Posterior cingulate gyrus (tissue), 11 donors: ENCODE measurements around the gene DEPDC7.
"Not testable (repeated sequence)": the region's sequence is repeated elsewhere in the genome, so short reads cannot be mapped to it uniquely, and the experiment has no call there.

Experiments used
- DNase-seq, 10 donors: peaks; one replicate each; pipeline versions ENCODE4 v3.0.0 to v3.0.0-alpha.2; 2020 to 2021; ENCODE audit warnings: mixed read lengths in 3 of 10
- intact Hi-C: fragments of 100-400 bp; cut with DNase I; formaldehyde crosslinking; loops from one replicate; pipeline ENCODE4 v1.15.1; 2023

The DEPDC7 gene

GRCh38 chr11:33015621-33016551 lies at the start of gene DEPDC7:
TSS of gene DEPDC7 (plus strand) at chr11:33015878. CDS start at chr11:33015956, 78 bp downstream.
- DNase-seq, result peak; percentile 79 to 98 (median 92)
- intact Hi-C loops, result loop anchor here (10.0 kb wide), 1 partner anchor 121 kb away; the partner anchor contains the start of gene QSER1

GRCh38 chr11:32968541-32968940 lies 47.1 kb upstream of the DEPDC7 start:
- intact Hi-C loops, result loop anchor here (10.0 kb wide), 1 partner anchor 356 kb away; no protein-coding TSS in a partner anchor
- DNase-seq, result no peak

- DNase-seq, intact Hi-C loops: not testable (repeated sequence)
These were observed 43.4 kb upstream of the DEPDC7 start for GRCh38 chr11:32972233-32972632.

GRCh38 chr11:32972781-32973180 lies 42.9 kb upstream of the DEPDC7 start:
- intact Hi-C loops, result no loop called here
- no peak for DNase-seq

GRCh38 chr11:32982626-32983025 lies 33.1 kb upstream of the DEPDC7 start:
- intact Hi-C loops, result no loop called here
- no peak for DNase-seq

- intact Hi-C loops, result no loop called here
- no peak for DNase-seq
These were observed 32.2 kb upstream of the DEPDC7 start for GRCh38 chr11:32983506-32983905.

GRCh38 chr11:32985600-32985999 lies 30.1 kb upstream of the DEPDC7 start:
- intact Hi-C loops, result no loop called here

GRCh38 chr11:32987851-32988250 lies 27.8 kb upstream of the DEPDC7 start:
- intact Hi-C loops, result no loop called here
- DNase-seq, result no peak

More at GRCh38 chr11:32985600-32985999, 30.1 kb upstream of the DEPDC7 start:
- no peak for DNase-seq

- intact Hi-C loops, result no loop called here
- no peak for DNase-seq
These were observed 25.2 kb upstream of the DEPDC7 start for GRCh38 chr11:32990481-32990880.

- intact Hi-C loops, result no loop called here
- DNase-seq, result no peak
These were observed 24.3 kb upstream of the DEPDC7 start for GRCh38 chr11:32991427-32991826.

- no peak for DNase-seq
- intact Hi-C loops, result no loop called here
These were observed 23.8 kb upstream of the DEPDC7 start for GRCh38 chr11:32991898-32992297.

GRCh38 chr11:33000181-33000580 lies 15.5 kb upstream of the DEPDC7 start:
- DNase-seq, result no peak
- intact Hi-C loops, result no loop called here

GRCh38 chr11:33001281-33001680 lies 14.4 kb upstream of the DEPDC7 start:
- DNase-seq, result no peak
- intact Hi-C loops, result no loop called here

GRCh38 chr11:33001751-33002542 lies 13.7 kb upstream of the DEPDC7 start:
- intact Hi-C loops, result no loop called here
- DNase-seq, result peak in 1 of 10 donors; percentile 51

- DNase-seq, result no peak
- intact Hi-C loops, result no loop called here
These were observed 10.5 kb upstream of the DEPDC7 start for GRCh38 chr11:33005175-33005574.

GRCh38 chr11:33006010-33006409 lies 9.7 kb upstream of the DEPDC7 start:
- intact Hi-C loops, result no loop called here
- no peak for DNase-seq

GRCh38 chr11:33013755-33014154 lies 1.9 kb upstream of the DEPDC7 start:
- intact Hi-C loops, result loop anchor here (10.0 kb wide), 1 partner anchor 119 kb away; the partner anchor contains the start of gene QSER1
- no peak for DNase-seq

GRCh38 chr11:33016654-33017053 lies 976 bp downstream of the DEPDC7 start:
- intact Hi-C loops, result loop anchor here (10.0 kb wide), 1 partner anchor 122 kb away; the partner anchor contains the start of gene QSER1
- no peak for DNase-seq

- intact Hi-C loops, result loop anchor here (10.0 kb wide), 1 partner anchor 123 kb away; the partner anchor contains the start of gene QSER1
- no peak for DNase-seq
These were observed 1.8 kb downstream of the DEPDC7 start for GRCh38 chr11:33017478-33017877.

GRCh38 chr11:33017965-33018364 lies 2.3 kb downstream of the DEPDC7 start:
- no peak for DNase-seq

GRCh38 chr11:33018840-33019239 lies 3.2 kb downstream of the DEPDC7 start:
- intact Hi-C loops, result loop anchor here (10.0 kb wide), 1 partner anchor 124 kb away; the partner anchor contains the start of gene QSER1
- no peak for DNase-seq

More at GRCh38 chr11:33017965-33018364, 2.3 kb downstream of the DEPDC7 start:
- intact Hi-C loops, result loop anchor here (10.0 kb wide), 1 partner anchor 123 kb away; the partner anchor contains the start of gene QSER1
